ENCODE data around the gene MYLK.
"Not testable (repeated sequence)": the region's sequence is repeated elsewhere in the genome, so short reads cannot be mapped to it uniquely, and the experiment has no call there.

MYLK gene

GRCh38 chr3:123884203-123884831 is at the start of gene MYLK:
Gene MYLK (minus strand): TSS chr3:123884332. CDS start chr3:123793841, 90,491 bp downstream.
- DNase-seq (ENCODE audit: low read depth) = peak; percentile 84

- no peak for DNase-seq (ENCODE audit: low read depth)
These were observed 46.3 kb upstream of the MYLK start for GRCh38 chr3:123930445-123930844.

GRCh38 chr3:123929325-123929724 is 45.2 kb upstream of the MYLK start:
- no peak for DNase-seq (ENCODE audit: low read depth)

GRCh38 chr3:123926396-123926795 is 42.3 kb upstream of the MYLK start:
- no peak for DNase-seq (ENCODE audit: low read depth)

GRCh38 chr3:123920868-123921267 is 36.7 kb upstream of the MYLK start:
- DNase-seq (ENCODE audit: low read depth) = no peak

GRCh38 chr3:123920383-123920782 is 36.3 kb upstream of the MYLK start:
- DNase-seq (ENCODE audit: low read depth) = no peak

- DNase-seq (ENCODE audit: low read depth) = no peak
These were observed 35.2 kb upstream of the MYLK start for GRCh38 chr3:123919353-123919752.

- no peak for DNase-seq (ENCODE audit: low read depth)
These were observed 30.7 kb upstream of the MYLK start for GRCh38 chr3:123914829-123915228.

- DNase-seq (ENCODE audit: low read depth) = no peak
These were observed 25.7 kb upstream of the MYLK start for GRCh38 chr3:123909785-123910184.

- DNase-seq (ENCODE audit: low read depth) = no peak
These were observed 23.6 kb upstream of the MYLK start for GRCh38 chr3:123907720-123908119.

- no peak for DNase-seq (ENCODE audit: low read depth)
These were observed 15.3 kb upstream of the MYLK start for GRCh38 chr3:123899300-123899865.

- DNase-seq (ENCODE audit: low read depth) = no peak
These were observed 8.9 kb upstream of the MYLK start for GRCh38 chr3:123893012-123893411.

GRCh38 chr3:123892195-123892594 is 8.1 kb upstream of the MYLK start:
- no peak for DNase-seq (ENCODE audit: low read depth)

- DNase-seq (ENCODE audit: low read depth) = not testable (repeated sequence)
These were observed 6.9 kb upstream of the MYLK start for GRCh38 chr3:123890991-123891390.

GRCh38 chr3:123890162-123890561 is 6.0 kb upstream of the MYLK start:
- not testable (repeated sequence) for DNase-seq (ENCODE audit: low read depth)

GRCh38 chr3:123884993-123885392 is 861 bp upstream of the MYLK start:
- no peak for DNase-seq (ENCODE audit: low read depth)

GRCh38 chr3:123883701-123884202 is 380 bp downstream of the MYLK start:
- DNase-seq (ENCODE audit: low read depth) = no peak

- DNase-seq (ENCODE audit: low read depth) = no peak
These were observed 1.0 kb downstream of the MYLK start for GRCh38 chr3:123883111-123883510.

- no peak for DNase-seq (ENCODE audit: low read depth)
These were observed 2.4 kb downstream of the MYLK start for GRCh38 chr3:123881771-123882170.

- peak; percentile 52 for DNase-seq (ENCODE audit: low read depth)
These were observed 3.1 kb downstream of the MYLK start for GRCh38 chr3:123880998-123881561.

- DNase-seq (ENCODE audit: low read depth) = no peak
These were observed 5.3 kb downstream of the MYLK start for GRCh38 chr3:123878807-123879206.

- DNase-seq (ENCODE audit: low read depth) = no peak
These were observed 6.2 kb downstream of the MYLK start for GRCh38 chr3:123877965-123878364.

- DNase-seq (ENCODE audit: low read depth) = no peak
These were observed 6.7 kb downstream of the MYLK start for GRCh38 chr3:123877466-123877865.

GRCh38 chr3:123876858-123877257 is 7.3 kb downstream of the MYLK start:
- DNase-seq (ENCODE audit: low read depth) = no peak
